SK-N-MC (cell line): ENCODE results near the gene PRSS56.

Source experiments
- DNase-seq: peaks from one replicate; pipeline ENCODE4 v3.0.0-alpha.2; 2011; ENCODE audit warnings: low read depth, low spot score
- H3K27ac ChIP-seq: fragments of 200-600 bp; sonication (generic); 2 replicates; pipeline ENCODE4 v1.5.1; 2016; ENCODE audit warnings: mixed run types
- H3K36me3 ChIP-seq: fragments of 200-600 bp; sonication (generic); 2 replicates; pipeline ENCODE4 v1.6.1; 2017; ENCODE audit warnings: antibody characterized with exemption, low read length, mixed read lengths; ENCODE audit not compliant: insufficient read depth
- H3K4me3 ChIP-seq: fragments of 200-600 bp; sonication (generic); 2 replicates; pipeline ENCODE4 v1.5.1; 2016
- H3K9ac ChIP-seq: fragments of 200-600 bp; sonication (generic); 2 replicates; pipeline ENCODE4 v1.8.0; 2017; ENCODE audit warnings: mixed run types, mixed read lengths; ENCODE audit not compliant: insufficient read length
- H3K9me3 ChIP-seq: fragments of 200-600 bp; sonication (generic); 2 replicates; pipeline ENCODE4 v1.6.1; 2017; ENCODE audit warnings: low read depth, mild to moderate bottlenecking, antibody characterized with exemption, low read length, moderate library complexity, mixed read lengths
- EZH2 ChIP-seq: fragments of 200-600 bp; sonication (generic); IDR thresholded peaks from one replicate; pipeline ENCODE4 v1.6.1; 2017; ENCODE audit warnings: antibody characterized with exemption
- FOXP2 ChIP-seq: optimal IDR thresholded peaks from 2 replicates; pipeline ENCODE3; 2011; ENCODE audit warnings: mild to moderate bottlenecking, moderate library complexity; ENCODE audit not compliant: insufficient read depth; ENCODE audit errors: extremely low read length, control extremely low read depth
- POLR2AphosphoS5 ChIP-seq: IDR thresholded peaks from 2 replicates; pipeline ENCODE4 v1.6.1; 2012; ENCODE audit warnings: mild to moderate bottlenecking, low read depth, low read length, borderline replicate concordance

The PRSS56 gene

GRCh38 chr2:232504438-232504837 is 15.8 kb upstream of the PRSS56 start:
- no peak overlapping the region for H3K4me3 ChIP-seq
- TF ChIP-seq EZH2 = no peak
- no peak for TF ChIP-seq FOXP2
- TF ChIP-seq POLR2AphosphoS5 = no peak
- no peaks in the 10 kb centered on the region for H3K36me3 ChIP-seq
- no peak overlapping the region for H3K9ac ChIP-seq
- no peaks in the 10 kb centered on the region for H3K9me3 ChIP-seq
- H3K27ac ChIP-seq = no peak overlapping the region
- no peak for DNase-seq

GRCh38 chr2:232505856-232506255 is 14.3 kb upstream of the PRSS56 start:
- no peak for TF ChIP-seq EZH2
- no peak for TF ChIP-seq FOXP2
- TF ChIP-seq POLR2AphosphoS5 = no peak
- no peak overlapping the region for H3K4me3 ChIP-seq
- no peaks in the 10 kb centered on the region for H3K9me3 ChIP-seq
- no peak overlapping the region for H3K9ac ChIP-seq
- H3K27ac ChIP-seq = no peak overlapping the region
- DNase-seq = no peak
- H3K36me3 ChIP-seq = no peaks in the 10 kb centered on the region

- DNase-seq = no peak
- Histone ChIP-seq H3K36me3 (no peaks in the 10 kb centered on the region), H3K9ac (no peak overlapping the region), H3K9me3 (no peaks in the 10 kb centered on the region), H3K27ac (no peak overlapping the region), H3K4me3 (no peak overlapping the region)
- TF ChIP-seq EZH2 (no peak), FOXP2 (no peak), POLR2AphosphoS5 (no peak)
Measured at GRCh38 chr2:232506709-232507108, 13.5 kb upstream of the PRSS56 start.

- no peak for TF ChIP-seq POLR2AphosphoS5
- no peak for TF ChIP-seq FOXP2
- TF ChIP-seq EZH2 = no peak
- H3K4me3 ChIP-seq = no peak overlapping the region
- no peak overlapping the region for H3K27ac ChIP-seq
- DNase-seq = no peak
- H3K36me3 ChIP-seq = no peaks in the 10 kb centered on the region
- H3K9ac ChIP-seq = no peak overlapping the region
- no peaks in the 10 kb centered on the region for H3K9me3 ChIP-seq
Measured at GRCh38 chr2:232508251-232508650, 11.9 kb upstream of the PRSS56 start.

GRCh38 chr2:232511336-232511890 is 8.8 kb upstream of the PRSS56 start:
- no peak overlapping the region for H3K9ac ChIP-seq
- H3K4me3 ChIP-seq = no peak overlapping the region
- no peak for TF ChIP-seq POLR2AphosphoS5
- no peak for TF ChIP-seq EZH2
- TF ChIP-seq FOXP2 = no peak
- DNase-seq = no peak
- H3K27ac ChIP-seq = no peak overlapping the region
- no peaks in the 10 kb centered on the region for H3K36me3 ChIP-seq
- H3K9me3 ChIP-seq = no peaks in the 10 kb centered on the region

GRCh38 chr2:232512602-232513001 is 7.6 kb upstream of the PRSS56 start:
- Histone ChIP-seq H3K9me3 (no peaks in the 10 kb centered on the region), H3K4me3 (no peak overlapping the region), H3K36me3 (no peaks in the 10 kb centered on the region), H3K27ac (no peak overlapping the region), H3K9ac (no peak overlapping the region)
- no peak for DNase-seq
- TF ChIP-seq FOXP2 (no peak), EZH2 (no peak), POLR2AphosphoS5 (no peak)

- no peaks in the 10 kb centered on the region for H3K36me3 ChIP-seq
- H3K9me3 ChIP-seq = no peaks in the 10 kb centered on the region
- H3K9ac ChIP-seq = no peak overlapping the region
- DNase-seq = no peak
- no peak overlapping the region for H3K27ac ChIP-seq
- TF ChIP-seq EZH2 (no peak), FOXP2 (no peak), POLR2AphosphoS5 (no peak)
- H3K4me3 ChIP-seq = no peak overlapping the region
Measured at GRCh38 chr2:232513353-232513752, 6.8 kb upstream of the PRSS56 start.

- DNase-seq = no peak
- no peak overlapping the region for H3K27ac ChIP-seq
- no peaks in the 10 kb centered on the region for H3K9me3 ChIP-seq
- TF ChIP-seq FOXP2 = no peak
- TF ChIP-seq POLR2AphosphoS5 = no peak
- no peak for TF ChIP-seq EZH2
- H3K9ac ChIP-seq = no peak overlapping the region
- no peak overlapping the region for H3K4me3 ChIP-seq
- no peaks in the 10 kb centered on the region for H3K36me3 ChIP-seq
Measured at GRCh38 chr2:232515639-232516038, 4.5 kb upstream of the PRSS56 start.

GRCh38 chr2:232516551-232516950 is 3.6 kb upstream of the PRSS56 start:
- no peaks in the 10 kb centered on the region for H3K9me3 ChIP-seq
- no peak for DNase-seq
- H3K4me3 ChIP-seq = no peak overlapping the region
- no peak overlapping the region for H3K27ac ChIP-seq
- H3K9ac ChIP-seq = no peak overlapping the region
- TF ChIP-seq EZH2 (no peak), FOXP2 (no peak), POLR2AphosphoS5 (no peak)
- no peaks in the 10 kb centered on the region for H3K36me3 ChIP-seq

- no peak overlapping the region for H3K27ac ChIP-seq
- H3K9ac ChIP-seq = no peak overlapping the region
- no peak for TF ChIP-seq EZH2
- TF ChIP-seq FOXP2 = no peak
- TF ChIP-seq POLR2AphosphoS5 = no peak
- H3K9me3 ChIP-seq = no peaks in the 10 kb centered on the region
- no peaks in the 10 kb centered on the region for H3K36me3 ChIP-seq
- DNase-seq = no peak
- no peak overlapping the region for H3K4me3 ChIP-seq
Measured at GRCh38 chr2:232518844-232519243, 1.3 kb upstream of the PRSS56 start.
